ENCODE measurements around the gene DDX27.

Gene DDX27

GRCh38 chr20:49288250-49288751 is 69.1 kb downstream of the DDX27 start:
- Histone ChIP-seq H3K27me3 (no peaks in the 10 kb centered on the region), H3K9me3 (peaks cover 0 to 29% (median 26%) of the 10 kb centered on the region in 3 donors), H3K36me3 (peaks cover 80 to 96% (median 94%) of the 10 kb centered on the region in 3 donors), H3K27ac (no peak overlapping the region), H3K4me1 (peaks cover 0 to 28% (median 6%) of the 10 kb centered on the region in 4 donors), H3K4me3 (no peak overlapping the region)
- no peak for TF ChIP-seq CTCF (IDR thresholded peaks at IDR 0.05)
- no peak for DNase-seq
- intact Hi-C loops (cut with DNase I; ENCODE audit: low total_unique reads) = no loop called here

DNA sequence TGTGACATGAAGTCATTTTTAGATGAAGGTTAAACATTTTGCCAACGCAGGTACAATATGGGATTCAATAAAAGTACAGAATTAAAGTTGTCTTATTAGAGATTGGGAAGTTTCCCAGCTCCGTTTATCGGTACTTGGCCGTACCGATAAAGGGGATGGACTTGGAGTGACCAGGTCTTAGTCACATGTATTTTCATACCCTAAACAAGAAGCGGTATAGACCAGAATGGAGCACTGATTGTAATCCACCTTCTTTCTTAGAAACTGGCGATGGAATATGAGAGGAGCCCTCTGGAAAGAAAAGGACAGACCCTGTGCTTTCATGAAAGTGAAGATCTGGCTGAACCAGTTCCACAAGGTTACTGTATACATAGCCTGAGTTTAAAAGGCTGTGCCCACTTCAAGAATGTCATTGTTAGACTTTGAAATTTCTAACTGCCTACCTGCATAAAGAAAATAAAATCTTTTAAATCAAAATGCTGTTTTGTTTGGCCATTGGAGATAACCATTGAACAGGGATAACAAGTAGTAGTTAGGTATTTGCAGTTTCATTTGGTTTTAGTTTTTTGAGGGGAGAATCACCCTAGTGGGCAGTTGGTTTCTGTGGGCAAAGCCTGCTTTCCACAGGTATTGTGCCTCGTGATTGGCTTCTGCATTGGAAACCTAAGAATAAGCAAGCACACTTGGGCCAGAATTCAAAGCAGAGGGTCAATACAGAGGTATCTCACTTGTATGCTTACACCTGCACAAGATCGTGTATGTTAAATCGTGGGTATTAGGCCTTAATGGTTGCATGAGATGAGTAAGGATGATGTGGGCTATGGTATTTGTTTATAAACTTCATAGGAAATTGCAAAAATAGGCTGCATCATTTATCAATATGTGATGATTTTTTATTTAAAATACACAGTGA is 69.8 kb downstream of the DDX27 start:
- Histone ChIP-seq H3K4me3 (no peak overlapping the region), H3K4me1 (peaks cover 0 to 21% (median 4%) of the 10 kb centered on the region in 4 donors), H3K9me3 (peaks cover 0 to 29% (median 25%) of the 10 kb centered on the region in 3 donors), H3K36me3 (peaks cover 73 to 88% (median 87%) of the 10 kb centered on the region in 3 donors), H3K27me3 (no peaks in the 10 kb centered on the region), H3K27ac (no peak overlapping the region)
- TF ChIP-seq CTCF (IDR thresholded peaks at IDR 0.05) = no peak
- no peak for DNase-seq
- intact Hi-C loops (cut with DNase I; ENCODE audit: low total_unique reads) = no loop called here

GRCh38 chr20:49290608-49291191 is 71.5 kb downstream of the DDX27 start:
- intact Hi-C loops (cut with DNase I; ENCODE audit: low total_unique reads) = no loop called here
- Histone ChIP-seq H3K36me3 (peaks cover 56 to 81% (median 70%) of the 10 kb centered on the region in 3 donors), H3K27ac (no peak overlapping the region), H3K4me3 (no peak overlapping the region), H3K4me1 (peaks cover 0 to 14% (median 4%) of the 10 kb centered on the region in 4 donors), H3K27me3 (no peaks in the 10 kb centered on the region), H3K9me3 (peaks cover 0 to 19% (median 19%) of the 10 kb centered on the region in 3 donors)
- no peak for DNase-seq
- TF ChIP-seq CTCF (IDR thresholded peaks at IDR 0.05) = no peak

GRCh38 chr20:49291200-49291599 is 72.0 kb downstream of the DDX27 start:
- no peak for TF ChIP-seq CTCF (IDR thresholded peaks at IDR 0.05)
- intact Hi-C loops (cut with DNase I; ENCODE audit: low total_unique reads) = no loop called here
- no peaks in the 10 kb centered on the region for H3K27me3 ChIP-seq
- no peak overlapping the region for H3K4me3 ChIP-seq
- H3K4me1 ChIP-seq = peaks cover 0 to 14% (median 4%) of the 10 kb centered on the region in 4 donors
- peaks cover 0 to 16% (median 14%) of the 10 kb centered on the region in 3 donors for H3K9me3 ChIP-seq
- no peak for DNase-seq
- no peak overlapping the region for H3K27ac ChIP-seq
- peaks cover 51 to 81% (median 65%) of the 10 kb centered on the region in 3 donors for H3K36me3 ChIP-seq

GRCh38 chr20:49292010-49292409 is 72.8 kb downstream of the DDX27 start:
- Histone ChIP-seq H3K36me3 (peaks cover 43 to 74% (median 57%) of the 10 kb centered on the region in 3 donors), H3K4me1 (peaks cover 0 to 14% (median 4%) of the 10 kb centered on the region in 4 donors), H3K27me3 (no peaks in the 10 kb centered on the region), H3K4me3 (no peak overlapping the region), H3K9me3 (peaks cover 0 to 7% (median 6%) of the 10 kb centered on the region in 3 donors), H3K27ac (no peak overlapping the region)
- TF ChIP-seq CTCF (IDR thresholded peaks at IDR 0.05) = no peak
- intact Hi-C loops (cut with DNase I; ENCODE audit: low total_unique reads) = no loop called here
- DNase-seq = no peak
